ENCODE data around the gene MORN3. TPM values are rescaled to one million over a fixed set of nuclear protein-coding genes. Genes with fewer than 3 reads are reported as not detected.

MORN3 gene
- total RNA-seq, 1 donor: 1.4 TPM

DNA sequence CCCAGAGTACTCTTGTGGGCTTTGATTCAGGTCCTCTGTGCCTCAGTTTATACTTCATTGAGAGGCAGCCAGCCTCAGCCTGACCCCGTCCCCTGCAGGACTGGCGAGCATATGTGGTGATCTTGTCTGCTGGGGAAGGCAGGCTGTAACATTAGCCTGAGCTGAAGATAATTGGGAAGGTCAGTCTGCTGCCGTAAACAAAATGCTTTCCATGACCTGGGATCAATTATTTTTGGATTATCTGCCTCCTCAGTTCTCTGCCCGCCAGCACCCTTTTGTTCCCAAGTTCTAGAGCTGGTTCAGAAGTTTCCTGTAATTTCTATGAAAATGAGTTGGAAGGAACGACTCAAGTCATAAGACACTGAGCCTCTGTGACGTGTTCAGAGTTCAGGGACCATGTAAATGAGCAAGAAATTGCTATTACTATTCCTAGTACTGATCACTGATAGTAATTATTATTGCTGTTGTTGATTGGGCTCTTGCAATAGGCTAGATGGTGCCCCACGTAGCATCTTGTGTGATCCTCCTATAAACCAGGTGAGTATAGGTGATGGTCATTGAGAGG lies 38.6 kb downstream of the MORN3 start:
- Histone ChIP-seq H4K20me1 (ENCODE audit: insufficient read depth, low read length) (peaks cover 4% of the 10 kb centered on the region), H3K4me2 (ENCODE audit: insufficient read depth, low read length) (no peak overlapping the region), H2AFZ (ENCODE audit: low read length) (no peak overlapping the region), H3K9me3 (ENCODE audit: low read depth, low read length) (no peaks in the 10 kb centered on the region), H3K27me3 (ENCODE audit: insufficient read depth, low read length) (no peaks in the 10 kb centered on the region), H3K36me3 (ENCODE audit: insufficient read depth, low read length) (no peaks in the 10 kb centered on the region), H3K79me2 (ENCODE audit: insufficient read depth, low read length) (peaks cover 52% of the 10 kb centered on the region), H3K27ac (ENCODE audit: low read depth, low read length) (no peak overlapping the region), H3K4me1 (ENCODE audit: insufficient read depth, low read length) (peaks cover 17% of the 10 kb centered on the region), H3K4me3 (ENCODE audit: insufficient read depth, low read length) (no peak overlapping the region)
- TF ChIP-seq CTCF (IDR thresholded peaks at IDR 0.05; ENCODE audit: extremely low read depth, low read depth, low read length): no peak
- DNase-seq (ENCODE audit: insufficient read length, low spot score, missing footprints): no peak

DNA sequence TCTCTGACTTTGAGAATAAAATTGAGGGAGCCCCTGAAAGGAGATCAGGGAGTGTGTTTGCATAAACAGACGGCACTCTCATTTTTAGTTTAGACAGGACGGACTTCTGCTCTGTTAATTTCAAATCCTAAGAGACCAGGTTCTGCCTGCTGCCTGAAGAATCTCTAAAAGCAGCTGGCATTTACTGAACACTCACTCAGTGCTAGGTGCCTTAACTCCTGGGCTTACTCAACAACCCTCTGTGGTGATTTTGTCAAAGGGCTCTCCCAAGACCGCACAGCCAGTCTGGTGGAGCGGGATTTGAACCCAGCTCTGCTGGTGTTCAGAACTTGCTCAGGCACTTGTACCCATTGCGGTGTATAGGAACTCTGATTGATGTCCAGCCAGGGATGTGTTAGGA lies 40.9 kb downstream of the MORN3 start:
- DNase-seq (ENCODE audit: insufficient read length, low spot score, missing footprints): no peak
- Histone ChIP-seq H3K4me3 (ENCODE audit: insufficient read depth, low read length) (no peak overlapping the region), H3K79me2 (ENCODE audit: insufficient read depth, low read length) (peaks cover 48% of the 10 kb centered on the region), H3K27me3 (ENCODE audit: insufficient read depth, low read length) (no peaks in the 10 kb centered on the region), H4K20me1 (ENCODE audit: insufficient read depth, low read length) (peaks cover 4% of the 10 kb centered on the region), H2AFZ (ENCODE audit: low read length) (no peak overlapping the region), H3K4me2 (ENCODE audit: insufficient read depth, low read length) (peak overlapping the region; percentile 89), H3K9me3 (ENCODE audit: low read depth, low read length) (no peaks in the 10 kb centered on the region), H3K36me3 (ENCODE audit: insufficient read depth, low read length) (no peaks in the 10 kb centered on the region), H3K27ac (ENCODE audit: low read depth, low read length) (no peak overlapping the region), H3K4me1 (ENCODE audit: insufficient read depth, low read length) (peaks cover 22% of the 10 kb centered on the region)
- TF ChIP-seq CTCF (IDR thresholded peaks at IDR 0.05; ENCODE audit: extremely low read depth, low read depth, low read length): no peak

GRCh38 chr12:121628037-121628436 lies 41.4 kb downstream of the MORN3 start:
- Histone ChIP-seq H3K9me3 (ENCODE audit: low read depth, low read length) (no peaks in the 10 kb centered on the region), H3K4me2 (ENCODE audit: insufficient read depth, low read length) (peak overlapping the region; percentile 89), H3K79me2 (ENCODE audit: insufficient read depth, low read length) (peaks cover 45% of the 10 kb centered on the region), H3K27ac (ENCODE audit: low read depth, low read length) (no peak overlapping the region), H3K4me1 (ENCODE audit: insufficient read depth, low read length) (peaks cover 22% of the 10 kb centered on the region), H2AFZ (ENCODE audit: low read length) (no peak overlapping the region), H3K27me3 (ENCODE audit: insufficient read depth, low read length) (no peaks in the 10 kb centered on the region), H4K20me1 (ENCODE audit: insufficient read depth, low read length) (peaks cover 4% of the 10 kb centered on the region), H3K4me3 (ENCODE audit: insufficient read depth, low read length) (peak overlapping the region; percentile 71), H3K36me3 (ENCODE audit: insufficient read depth, low read length) (no peaks in the 10 kb centered on the region)
- peak; percentile 81 for DNase-seq (ENCODE audit: insufficient read length, low spot score, missing footprints)
- no peak for TF ChIP-seq CTCF (IDR thresholded peaks at IDR 0.05; ENCODE audit: extremely low read depth, low read depth, low read length)

- Histone ChIP-seq H3K27ac (ENCODE audit: low read depth, low read length) (peak overlapping the region; percentile 19), H3K79me2 (ENCODE audit: insufficient read depth, low read length) (peaks cover 37% of the 10 kb centered on the region), H3K36me3 (ENCODE audit: insufficient read depth, low read length) (no peaks in the 10 kb centered on the region), H3K27me3 (ENCODE audit: insufficient read depth, low read length) (no peaks in the 10 kb centered on the region), H3K4me3 (ENCODE audit: insufficient read depth, low read length) (peak overlapping the region; percentile 71), H2AFZ (ENCODE audit: low read length) (peak overlapping the region; percentile 86), H3K4me2 (ENCODE audit: insufficient read depth, low read length) (peak overlapping the region; percentile 89), H4K20me1 (ENCODE audit: insufficient read depth, low read length) (peaks cover 3% of the 10 kb centered on the region), H3K9me3 (ENCODE audit: low read depth, low read length) (no peaks in the 10 kb centered on the region), H3K4me1 (ENCODE audit: insufficient read depth, low read length) (peaks cover 22% of the 10 kb centered on the region)
- peak; percentile 15 for TF ChIP-seq CTCF (IDR thresholded peaks at IDR 0.05; ENCODE audit: extremely low read depth, low read depth, low read length)
- peak; percentile 97 for DNase-seq (ENCODE audit: insufficient read length, low spot score, missing footprints)
Measured at GRCh38 chr12:121626853-121627640, 42.4 kb downstream of the MORN3 start.
